GM20000 (cell line): ENCODE results near the gene POC1A.
"Not testable (repeated sequence)": the region's sequence is repeated elsewhere in the genome, so short reads cannot be mapped to it uniquely, and the experiment has no call there.

Experiments
- DNase-seq: peaks from one replicate; pipeline ENCODE4 v3.0.0; 2012; ENCODE audit warnings: low spot score
- TF ChIP-seq, protein P1 (sequence below): IDR thresholded peaks from 2 replicates; pipeline ENCODE4 v1.5.1; 2012; ENCODE audit warnings: mild to moderate bottlenecking, control low read depth; ENCODE audit errors: extremely low read depth, missing control alignments

POC1A gene

DNA sequence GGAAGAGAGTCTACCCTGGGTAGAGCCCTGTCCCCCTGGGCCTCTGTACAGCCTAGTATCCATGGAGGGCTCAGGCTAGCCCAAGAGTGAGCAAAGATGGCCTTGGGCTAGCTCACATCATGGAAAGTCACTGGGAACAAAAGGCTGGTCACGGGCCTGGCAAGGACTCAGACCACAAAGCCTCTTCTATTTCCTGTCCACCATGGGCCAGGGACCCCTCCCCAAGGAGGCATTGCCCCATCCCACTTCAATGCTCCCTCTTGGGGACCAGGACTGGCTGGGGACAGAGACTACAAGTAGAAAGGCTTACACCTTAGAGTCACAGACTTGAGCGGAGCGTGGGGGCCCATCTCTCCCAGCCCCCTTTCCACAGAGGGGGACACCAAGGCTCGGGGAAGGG, 114.8 kb downstream of the POC1A start:
- TF ChIP-seq, protein P1, sequence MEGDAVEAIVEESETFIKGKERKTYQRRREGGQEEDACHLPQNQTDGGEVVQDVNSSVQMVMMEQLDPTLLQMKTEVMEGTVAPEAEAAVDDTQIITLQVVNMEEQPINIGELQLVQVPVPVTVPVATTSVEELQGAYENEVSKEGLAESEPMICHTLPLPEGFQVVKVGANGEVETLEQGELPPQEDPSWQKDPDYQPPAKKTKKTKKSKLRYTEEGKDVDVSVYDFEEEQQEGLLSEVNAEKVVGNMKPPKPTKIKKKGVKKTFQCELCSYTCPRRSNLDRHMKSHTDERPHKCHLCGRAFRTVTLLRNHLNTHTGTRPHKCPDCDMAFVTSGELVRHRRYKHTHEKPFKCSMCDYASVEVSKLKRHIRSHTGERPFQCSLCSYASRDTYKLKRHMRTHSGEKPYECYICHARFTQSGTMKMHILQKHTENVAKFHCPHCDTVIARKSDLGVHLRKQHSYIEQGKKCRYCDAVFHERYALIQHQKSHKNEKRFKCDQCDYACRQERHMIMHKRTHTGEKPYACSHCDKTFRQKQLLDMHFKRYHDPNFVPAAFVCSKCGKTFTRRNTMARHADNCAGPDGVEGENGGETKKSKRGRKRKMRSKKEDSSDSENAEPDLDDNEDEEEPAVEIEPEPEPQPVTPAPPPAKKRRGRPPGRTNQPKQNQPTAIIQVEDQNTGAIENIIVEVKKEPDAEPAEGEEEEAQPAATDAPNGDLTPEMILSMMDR: no peak
- DNase-seq: no peak

DNA sequence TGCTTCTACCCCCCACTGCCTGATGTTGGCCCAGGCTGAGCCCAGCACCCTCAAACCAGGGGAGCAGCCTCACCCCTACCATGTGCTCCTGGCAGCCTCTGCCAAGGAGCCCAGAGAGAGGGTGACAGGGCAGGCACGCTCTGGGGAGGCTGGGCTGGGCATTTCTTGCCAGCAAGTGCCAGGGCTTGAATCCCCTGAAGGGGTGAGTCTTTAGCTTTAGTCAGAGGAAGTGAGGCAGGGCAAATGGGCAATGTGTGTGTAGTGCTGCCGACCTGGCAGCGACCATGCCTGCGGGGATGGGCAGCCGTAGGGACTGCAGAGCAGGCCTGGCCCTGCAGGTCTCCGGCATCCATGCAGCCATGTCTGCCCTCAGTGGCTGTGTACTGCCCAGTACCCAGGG, 116.0 kb downstream of the POC1A start:
- TF ChIP-seq, protein P1: no peak
- DNase-seq: no peak

DNA sequence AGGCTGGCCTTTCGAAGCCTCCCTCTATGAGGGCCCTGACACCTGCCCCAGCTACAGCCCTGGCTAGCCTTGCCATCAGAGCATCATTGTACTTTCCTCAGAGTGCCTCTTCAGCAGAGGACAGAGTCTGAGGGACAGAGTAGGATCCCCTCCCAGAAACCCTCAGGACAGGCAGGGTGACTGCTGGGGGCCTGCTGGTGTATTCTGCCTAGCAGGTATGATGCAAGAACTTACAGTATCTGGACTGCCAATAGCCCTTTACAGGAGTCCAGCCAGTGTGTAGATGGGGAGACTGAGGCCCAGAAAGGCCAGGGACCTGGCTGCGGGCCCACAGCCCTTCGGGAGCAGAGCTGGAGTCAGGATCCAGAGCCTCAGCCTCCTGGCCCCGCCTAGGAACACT, 116.9 kb downstream of the POC1A start:
- TF ChIP-seq, protein P1: no peak
- DNase-seq: no peak

DNA sequence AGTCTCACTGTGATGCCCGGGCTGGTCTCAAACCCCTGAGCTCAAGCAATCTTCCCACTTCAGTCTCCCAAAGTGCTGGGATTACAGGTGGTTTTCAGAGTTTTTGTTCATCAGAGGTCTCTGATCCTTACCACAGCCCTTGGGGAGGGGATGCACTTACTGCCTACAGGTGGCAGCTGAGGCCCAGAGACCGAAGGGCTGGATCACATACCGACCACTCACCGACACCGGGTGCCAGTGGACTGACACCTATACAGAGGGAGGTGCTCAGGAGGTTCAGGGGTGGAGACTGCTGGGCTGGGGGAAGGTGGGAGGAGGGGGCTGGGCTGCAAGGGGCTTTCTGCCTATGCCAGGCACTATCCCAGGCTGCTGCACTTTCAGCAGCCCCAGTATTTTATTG, 117.4 kb downstream of the POC1A start:
- TF ChIP-seq, protein P1: no peak

DNA sequence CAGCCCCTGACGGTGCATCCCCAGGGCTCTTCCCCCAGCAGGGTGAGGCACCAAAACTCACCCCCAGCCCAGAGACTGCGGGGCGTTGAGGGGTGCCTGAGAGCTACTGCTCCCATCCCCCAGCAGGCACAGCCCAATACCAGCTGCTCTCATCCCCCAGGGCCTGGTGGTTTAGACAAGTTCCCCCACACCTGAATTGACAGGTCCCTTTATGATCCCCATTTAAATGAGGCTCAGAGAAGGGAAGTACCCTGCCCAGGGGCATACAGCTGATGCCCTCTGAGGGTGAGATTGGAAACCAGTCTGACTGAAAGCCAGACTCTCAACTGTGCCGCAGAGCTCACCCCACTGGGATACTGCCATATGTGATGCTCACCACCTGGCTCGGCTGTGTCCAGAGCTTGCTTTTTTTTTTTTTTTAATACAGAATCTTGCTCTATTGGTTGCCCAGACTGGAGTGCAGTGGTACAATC, 118.0 kb downstream of the POC1A start:
- TF ChIP-seq, protein P1: no peak
- DNase-seq: no peak

More for the DNA sequence above, 117.4 kb downstream of the POC1A start:
- DNase-seq: no peak

DNA sequence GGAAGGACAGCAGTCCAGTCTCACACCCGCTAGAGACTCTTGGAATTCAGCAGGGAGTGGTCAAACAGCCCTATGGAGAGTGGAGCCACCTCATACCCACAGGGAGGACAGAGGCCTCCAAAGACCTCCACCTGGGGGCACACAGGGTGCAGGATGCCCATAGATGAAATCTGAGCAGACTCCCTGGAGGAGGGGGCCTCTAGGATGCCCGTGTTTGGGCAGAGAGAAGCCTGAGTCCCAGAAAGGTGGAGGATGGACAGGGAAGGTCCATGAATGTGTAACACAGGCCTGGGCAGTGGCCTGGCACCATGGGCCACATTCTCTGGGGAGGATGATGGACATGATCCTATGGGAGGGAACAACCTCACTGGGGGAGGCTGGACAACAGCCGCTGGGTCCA, 119.6 kb downstream of the POC1A start:
- no peak for DNase-seq
- TF ChIP-seq, protein P1: no peak

DNA sequence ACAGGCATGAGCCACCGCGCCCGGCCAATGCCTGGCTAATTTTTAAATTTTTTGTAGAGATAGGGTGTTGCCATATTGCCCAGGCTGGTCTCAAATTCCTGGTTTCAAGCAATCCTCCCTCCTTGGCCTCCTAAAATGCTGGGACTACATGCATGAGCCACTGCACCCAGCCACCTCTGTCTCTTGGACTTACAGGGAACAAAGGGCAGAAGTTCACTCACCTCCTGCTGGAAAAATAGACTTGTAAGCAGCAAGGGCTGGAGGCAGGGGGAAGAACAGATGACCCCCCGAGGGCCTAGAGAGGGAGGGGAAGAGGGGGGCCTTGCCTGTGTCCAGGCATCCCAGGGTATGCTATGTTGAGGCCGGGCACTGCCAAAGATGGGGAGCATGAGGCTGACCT, 120.0 kb downstream of the POC1A start:
- no peak for DNase-seq
- TF ChIP-seq, protein P1: no peak

DNA sequence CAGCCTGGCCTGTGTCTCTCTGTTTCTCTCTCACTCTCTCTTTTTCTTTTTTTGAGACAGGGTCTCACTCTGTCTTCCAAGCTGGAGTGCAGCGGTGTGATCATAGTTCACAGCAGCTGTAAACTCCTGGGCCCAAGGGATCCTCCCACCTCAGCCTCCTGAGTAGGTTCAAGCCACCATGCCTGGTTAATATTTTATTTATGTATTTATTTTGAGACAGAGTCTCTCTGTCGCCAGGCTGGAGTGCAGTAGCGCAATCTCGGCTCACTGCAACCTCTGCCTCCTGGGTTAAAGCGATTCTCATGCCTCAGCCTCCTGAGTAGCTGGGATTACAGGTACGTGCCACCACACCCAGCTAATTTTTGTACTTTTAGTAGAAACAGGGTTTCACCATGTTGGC, 120.5 kb downstream of the POC1A start:
- DNase-seq: not testable (repeated sequence)
